ENCODE results near the gene LCMT2. TPM values are rescaled to one million over a fixed set of nuclear protein-coding genes. Genes with fewer than 3 reads are reported as not detected.

LCMT2 gene
- total and polyA plus RNA-seq, 2 experiments from 2014 or later: 2.3 to 7.1 TPM

- H3K36me3 ChIP-seq (ENCODE audit: insufficient read depth): peaks cover 70% of the 10 kb centered on the region
- H2AFZ ChIP-seq: no peak overlapping the region
- TF ChIP-seq NANOG (IDR thresholded peaks at IDR 0.05; ENCODE audit: borderline replicate concordance) (no peak), EZH2 (IDR thresholded peaks at IDR 0.05; ENCODE audit: low read depth, unreplicated experiment) (no peak)
- DNase-seq (ENCODE audit: low spot score): no peak
- H3K79me2 ChIP-seq (replicated peaks; ENCODE audit: insufficient read depth): 0 out of 2 replicates have a peak, but pooled peaks cover 12% of the 10 kb centered on the region
- no peaks in the 10 kb centered on the region for H3K27me3 ChIP-seq (ENCODE audit: insufficient read depth)
- no peaks in the 10 kb centered on the region; the same call in none of the 2 replicates for H4K20me1 ChIP-seq (replicated peaks; ENCODE audit: insufficient read depth)
- Mint-ChIP-seq H3K27me3 (ENCODE audit: insufficient read depth, low read depth, poor library complexity) (peaks cover 2% of the 10 kb centered on the region), H3K4me3 (no peak overlapping the region), H3K9me3 (peaks cover 45% of the 10 kb centered on the region), H3K4me1 (no peaks in the 10 kb centered on the region), H3K36me3 (ENCODE audit: low read depth) (peaks cover 80% of the 10 kb centered on the region), H3K27ac (no peak overlapping the region)
- H3K4me1 ChIP-seq (ENCODE audit: insufficient read depth): no peaks in the 10 kb centered on the region
- no peaks in the 10 kb centered on the region for H3K9me2 ChIP-seq (ENCODE audit: insufficient read depth)
- no peaks in the 10 kb centered on the region for H3F3A ChIP-seq (replicated peaks; ENCODE audit: low read depth)
- ATAC-seq: no peak
- no peak overlapping the region for H3K4me3 ChIP-seq
- H3K27ac ChIP-seq (ENCODE audit: low read depth): no peak overlapping the region
- no peak overlapping the region for H3K4me2 ChIP-seq
These were observed 30.4 kb upstream of the LCMT2 start for GRCh38 chr15:43360821-43361220.

DNA sequence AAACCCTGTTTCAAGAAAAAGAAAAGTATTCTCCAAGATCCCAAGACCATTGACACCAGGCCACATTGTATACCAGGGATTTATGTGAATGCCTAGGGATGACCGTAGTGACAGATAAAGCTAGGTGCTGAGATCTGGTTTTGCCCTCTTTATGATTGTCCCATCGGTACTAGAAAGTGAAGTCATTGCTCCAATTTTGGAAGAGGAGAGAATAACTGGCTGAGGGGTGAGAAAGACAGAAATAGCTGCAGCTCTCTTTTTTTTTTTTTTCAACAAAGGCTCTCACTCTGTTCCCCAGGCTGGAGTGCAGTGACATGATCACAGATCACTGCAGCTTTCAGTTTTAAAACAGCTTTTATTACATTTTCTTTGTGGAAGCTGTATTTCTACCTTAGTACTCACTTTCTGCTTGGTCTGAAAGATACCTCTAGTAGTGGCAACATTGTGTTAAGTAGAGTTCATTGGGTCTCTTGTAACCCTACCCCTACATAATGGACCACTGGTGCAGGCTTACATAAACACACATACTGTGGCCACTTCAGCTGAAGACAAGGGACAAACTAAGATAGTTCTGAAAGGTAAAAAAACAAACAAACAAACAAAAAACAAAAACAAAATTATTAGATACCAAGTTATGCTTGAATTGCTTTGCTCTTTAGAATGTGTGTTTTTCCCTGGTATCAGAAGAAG, 22.5 kb upstream of the LCMT2 start:
- Histone ChIP-seq H3K27ac (ENCODE audit: low read depth) (no peak overlapping the region), H3K36me3 (ENCODE audit: insufficient read depth) (0 out of 2 replicates have a peak, but pooled peaks cover 2% of the 10 kb centered on the region), H3K4me2 (no peak overlapping the region), H3K27me3 (ENCODE audit: insufficient read depth) (no peaks in the 10 kb centered on the region), H2AFZ (no peak overlapping the region), H3K79me2 (replicated peaks; ENCODE audit: insufficient read depth) (no peaks in the 10 kb centered on the region), H3K4me1 (ENCODE audit: insufficient read depth) (no peaks in the 10 kb centered on the region), H4K20me1 (replicated peaks; ENCODE audit: insufficient read depth) (peaks cover 5% of the 10 kb centered on the region), H3F3A (replicated peaks; ENCODE audit: low read depth) (no peaks in the 10 kb centered on the region), H3K9me2 (ENCODE audit: insufficient read depth) (no peaks in the 10 kb centered on the region), H3K4me3 (no peak overlapping the region)
- Mint-ChIP-seq H3K27ac (no peak overlapping the region), H3K4me1 (no peaks in the 10 kb centered on the region), H3K9me3 (no peaks in the 10 kb centered on the region), H3K4me3 (no peak overlapping the region), H3K27me3 (ENCODE audit: insufficient read depth, low read depth, poor library complexity) (no peaks in the 10 kb centered on the region), H3K36me3 (ENCODE audit: low read depth) (peaks cover under 1% of the 10 kb centered on the region)
- DNase-seq (ENCODE audit: low spot score) (no peak), ATAC-seq (no peak)
- TF ChIP-seq CREB1 (CRISPR knock-in tag; IDR thresholded peaks at IDR 0.05; ENCODE audit: low read depth): no peak
- no peak for TF ChIP-seq ZNF331 (CRISPR knock-in tag; IDR thresholded peaks at IDR 0.05; ENCODE audit: low read depth)
- TF ChIP-seq, protein P1, sequence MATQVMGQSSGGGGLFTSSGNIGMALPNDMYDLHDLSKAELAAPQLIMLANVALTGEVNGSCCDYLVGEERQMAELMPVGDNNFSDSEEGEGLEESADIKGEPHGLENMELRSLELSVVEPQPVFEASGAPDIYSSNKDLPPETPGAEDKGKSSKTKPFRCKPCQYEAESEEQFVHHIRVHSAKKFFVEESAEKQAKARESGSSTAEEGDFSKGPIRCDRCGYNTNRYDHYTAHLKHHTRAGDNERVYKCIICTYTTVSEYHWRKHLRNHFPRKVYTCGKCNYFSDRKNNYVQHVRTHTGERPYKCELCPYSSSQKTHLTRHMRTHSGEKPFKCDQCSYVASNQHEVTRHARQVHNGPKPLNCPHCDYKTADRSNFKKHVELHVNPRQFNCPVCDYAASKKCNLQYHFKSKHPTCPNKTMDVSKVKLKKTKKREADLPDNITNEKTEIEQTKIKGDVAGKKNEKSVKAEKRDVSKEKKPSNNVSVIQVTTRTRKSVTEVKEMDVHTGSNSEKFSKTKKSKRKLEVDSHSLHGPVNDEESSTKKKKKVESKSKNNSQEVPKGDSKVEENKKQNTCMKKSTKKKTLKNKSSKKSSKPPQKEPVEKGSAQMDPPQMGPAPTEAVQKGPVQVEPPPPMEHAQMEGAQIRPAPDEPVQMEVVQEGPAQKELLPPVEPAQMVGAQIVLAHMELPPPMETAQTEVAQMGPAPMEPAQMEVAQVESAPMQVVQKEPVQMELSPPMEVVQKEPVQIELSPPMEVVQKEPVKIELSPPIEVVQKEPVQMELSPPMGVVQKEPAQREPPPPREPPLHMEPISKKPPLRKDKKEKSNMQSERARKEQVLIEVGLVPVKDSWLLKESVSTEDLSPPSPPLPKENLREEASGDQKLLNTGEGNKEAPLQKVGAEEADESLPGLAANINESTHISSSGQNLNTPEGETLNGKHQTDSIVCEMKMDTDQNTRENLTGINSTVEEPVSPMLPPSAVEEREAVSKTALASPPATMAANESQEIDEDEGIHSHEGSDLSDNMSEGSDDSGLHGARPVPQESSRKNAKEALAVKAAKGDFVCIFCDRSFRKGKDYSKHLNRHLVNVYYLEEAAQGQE (IDR thresholded peaks at IDR 0.05; ENCODE audit: unreplicated experiment): no peak
- no peak for TF ChIP-seq STAT1 (IDR thresholded peaks at IDR 0.05; ENCODE audit: unreplicated experiment)
- no peak for TF ChIP-seq ZNF114 (CRISPR knock-in tag; IDR thresholded peaks at IDR 0.05)
- no peak for TF ChIP-seq POLR2AphosphoS5 (IDR thresholded peaks at IDR 0.05; ENCODE audit: low read depth)
- TF ChIP-seq NANOG (IDR thresholded peaks at IDR 0.05; ENCODE audit: borderline replicate concordance): no peak
- TF ChIP-seq EZH2phosphoT487 (IDR thresholded peaks at IDR 0.05; ENCODE audit: unreplicated experiment): no peak

Data from GM23338 (cell line).